Activated CD8-positive, alpha-beta memory T cell treated with anti-CD3 and anti-CD28 coated beads for 48 hours (primary cell): ENCODE data around the gene WNT9B.

ENCODE experiments used
- DNase-seq, 3 experiments: peaks; one replicate each; pipeline ENCODE4 v3.0.0-alpha.2; 2020; ENCODE audit warnings: low read depth in 2 of 3, low spot score in 2 of 3

WNT9B gene, protein sequence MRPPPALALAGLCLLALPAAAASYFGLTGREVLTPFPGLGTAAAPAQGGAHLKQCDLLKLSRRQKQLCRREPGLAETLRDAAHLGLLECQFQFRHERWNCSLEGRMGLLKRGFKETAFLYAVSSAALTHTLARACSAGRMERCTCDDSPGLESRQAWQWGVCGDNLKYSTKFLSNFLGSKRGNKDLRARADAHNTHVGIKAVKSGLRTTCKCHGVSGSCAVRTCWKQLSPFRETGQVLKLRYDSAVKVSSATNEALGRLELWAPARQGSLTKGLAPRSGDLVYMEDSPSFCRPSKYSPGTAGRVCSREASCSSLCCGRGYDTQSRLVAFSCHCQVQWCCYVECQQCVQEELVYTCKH

GRCh38 chr17:46851029-46851741 is at the start of gene WNT9B:
Gene WNT9B, plus strand, starts transcription at chr17:46851583. Its CDS starts 56 bp downstream, at chr17:46851639.
- DNase-seq: no peak

GRCh38 chr17:46802800-46803199 is 48.6 kb upstream of the WNT9B start:
- no peak for DNase-seq

DNA sequence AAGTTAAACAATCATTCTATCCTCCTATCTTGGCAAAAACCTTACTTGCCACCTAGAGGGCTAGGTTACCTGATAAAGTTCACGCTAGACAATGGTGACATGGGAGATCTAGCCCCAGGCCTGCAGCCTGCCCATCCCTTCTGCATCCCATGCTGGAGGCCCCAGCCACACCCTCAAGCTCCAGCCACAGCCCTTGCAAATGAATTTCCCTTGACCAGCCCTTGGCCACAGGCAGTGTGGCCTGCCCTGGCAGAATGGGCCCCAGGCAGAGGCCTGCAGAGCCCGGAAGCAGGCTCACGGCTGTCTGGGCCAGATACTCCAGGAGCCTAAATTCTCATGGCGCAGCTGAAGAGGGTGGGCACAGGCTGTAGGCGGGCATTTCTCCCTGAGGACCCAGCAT is 47.8 kb upstream of the WNT9B start:
- no peak for DNase-seq

DNA sequence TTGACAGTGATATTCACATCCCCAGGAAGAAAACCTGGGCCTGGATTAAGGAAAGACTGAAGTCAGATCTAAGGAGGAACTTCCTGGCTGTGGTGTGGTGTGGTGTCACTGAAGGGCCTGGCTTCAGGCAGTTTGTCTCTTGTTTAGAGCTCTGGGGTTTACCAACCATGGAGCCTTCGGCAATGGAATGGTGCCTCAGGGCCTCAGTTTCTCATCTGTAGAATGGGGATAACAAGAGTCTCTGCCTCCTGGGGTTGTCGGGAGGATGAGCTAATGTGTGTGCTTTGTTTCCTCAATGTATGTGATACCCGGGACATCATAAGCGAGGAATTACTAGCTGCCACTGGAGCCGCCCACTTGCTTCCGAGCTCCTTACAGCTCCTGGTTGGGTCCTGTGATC is 45.6 kb upstream of the WNT9B start:
- DNase-seq: no peak

DNA sequence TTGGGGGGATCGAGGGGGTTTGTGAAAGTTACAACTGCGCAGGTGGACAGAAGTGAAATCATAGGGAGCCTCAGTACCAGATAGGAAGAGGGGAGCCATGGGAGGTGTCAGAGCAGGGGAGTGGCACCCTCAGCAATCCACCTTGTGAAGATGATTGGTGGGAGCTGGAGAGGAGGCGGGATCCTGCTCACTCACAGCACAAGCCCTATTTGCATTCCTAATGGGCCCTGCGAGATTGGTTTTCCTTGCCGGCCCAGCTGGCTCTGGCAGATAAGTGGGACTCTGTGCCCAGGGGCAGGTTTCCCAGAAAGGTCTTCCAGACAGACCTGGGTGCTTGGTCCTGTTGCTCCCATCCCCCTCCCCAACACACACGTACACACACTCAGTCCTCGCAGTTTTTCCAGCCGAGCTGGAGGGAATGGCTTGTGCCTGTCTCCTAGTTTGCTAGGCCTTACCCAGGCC is 42.2 kb upstream of the WNT9B start:
- no peak for DNase-seq

- no peak for DNase-seq
Observed at GRCh38 chr17:46810837-46811236, 40.5 kb upstream of the WNT9B start.

- no peak for DNase-seq
Observed at GRCh38 chr17:46811978-46812583, 39.3 kb upstream of the WNT9B start.

DNA sequence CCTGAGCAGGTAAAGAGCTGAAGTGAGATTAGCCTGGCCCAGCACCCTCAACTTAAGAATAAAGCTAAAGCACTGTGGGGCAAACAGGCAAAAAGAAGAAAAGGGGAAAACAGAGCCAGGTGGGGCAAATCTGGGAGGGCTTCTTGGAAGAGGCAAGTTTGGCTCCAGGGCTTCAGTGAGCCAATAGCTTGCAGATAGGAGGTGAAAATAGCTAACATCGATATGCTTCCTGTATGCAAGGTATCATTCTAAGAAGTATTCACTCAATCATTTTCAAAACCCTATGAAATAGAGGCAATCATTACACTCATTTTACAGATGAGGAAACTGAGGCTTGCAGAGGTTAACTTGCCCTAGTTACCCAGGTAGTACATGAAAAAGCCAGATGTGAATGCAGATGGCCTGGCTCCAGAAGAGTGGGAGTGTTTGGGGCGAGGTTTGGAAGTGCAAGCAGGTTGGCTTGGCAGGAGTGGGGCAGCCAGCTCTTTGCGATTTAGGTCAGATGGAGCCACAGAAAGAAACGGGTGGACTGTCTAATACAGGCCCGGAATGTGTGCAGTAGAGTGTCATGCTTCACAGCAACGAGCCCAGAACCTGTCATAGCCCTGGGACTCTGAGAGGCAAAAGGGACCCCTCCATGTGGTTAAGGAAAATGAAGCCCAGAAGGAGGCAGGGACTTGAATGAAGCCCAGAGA is 38.6 kb upstream of the WNT9B start:
- DNase-seq: no peak

GRCh38 chr17:46813920-46814319 is 37.5 kb upstream of the WNT9B start:
- no peak for DNase-seq

- DNase-seq: no peak
Observed at GRCh38 chr17:46814446-46814845, 36.9 kb upstream of the WNT9B start.

DNA sequence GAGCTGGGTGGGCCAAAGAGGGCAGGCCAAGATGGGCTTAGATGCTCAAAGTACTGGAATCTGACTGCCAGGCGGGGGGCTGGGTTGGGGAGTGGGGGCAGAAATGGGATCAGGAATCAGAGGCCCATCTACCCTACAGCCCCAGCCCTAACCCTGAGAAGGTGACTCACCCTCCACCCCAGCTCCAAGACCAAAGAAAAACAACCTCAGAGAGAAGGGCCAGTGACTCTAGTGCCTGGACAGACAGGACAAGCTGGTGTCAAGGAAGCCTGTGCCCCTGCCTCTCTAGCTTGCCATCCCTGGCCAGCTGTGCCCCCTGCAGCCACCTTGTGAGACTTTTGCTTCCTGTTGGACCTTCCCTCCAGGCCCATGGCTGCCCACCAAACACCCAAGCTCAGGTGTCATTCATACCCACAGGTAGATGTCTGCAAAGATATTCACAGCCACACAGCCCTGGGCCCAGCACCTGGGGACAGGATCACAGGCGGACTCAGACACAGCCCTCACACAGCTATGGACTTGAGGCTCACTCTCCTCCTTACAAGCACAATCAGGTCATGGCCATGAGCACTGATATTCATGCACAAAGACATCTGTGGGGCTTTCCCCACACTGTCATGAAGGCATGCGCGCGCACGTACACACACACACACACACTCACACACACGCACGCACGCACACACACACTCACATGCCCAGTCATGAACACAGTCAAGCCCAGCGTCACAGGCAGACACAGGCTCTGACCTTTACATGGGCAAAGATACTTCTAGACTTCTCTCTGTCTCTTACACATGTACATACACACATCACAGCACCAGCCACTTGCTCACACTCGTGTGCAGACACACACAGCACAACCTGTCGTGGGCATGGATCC is 35.7 kb upstream of the WNT9B start:
- DNase-seq: no peak

GRCh38 chr17:46817151-46817900 is 34.1 kb upstream of the WNT9B start:
- no peak for DNase-seq

DNA sequence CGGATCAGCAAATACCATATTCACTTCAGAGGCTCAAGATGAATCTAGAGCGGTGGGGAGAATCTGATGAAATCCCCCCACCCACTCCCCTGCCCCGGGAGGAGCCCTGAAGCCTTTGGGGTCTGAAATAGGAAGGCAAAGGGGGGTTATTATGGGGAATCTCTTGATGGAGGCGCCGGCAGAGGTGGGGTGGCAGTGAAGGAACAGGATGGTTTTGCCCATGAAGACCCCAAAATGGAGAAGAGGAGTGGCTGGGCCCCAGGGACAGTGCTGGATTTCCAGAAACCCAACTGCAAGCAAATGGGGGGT is 33.5 kb upstream of the WNT9B start:
- DNase-seq: no peak

DNA sequence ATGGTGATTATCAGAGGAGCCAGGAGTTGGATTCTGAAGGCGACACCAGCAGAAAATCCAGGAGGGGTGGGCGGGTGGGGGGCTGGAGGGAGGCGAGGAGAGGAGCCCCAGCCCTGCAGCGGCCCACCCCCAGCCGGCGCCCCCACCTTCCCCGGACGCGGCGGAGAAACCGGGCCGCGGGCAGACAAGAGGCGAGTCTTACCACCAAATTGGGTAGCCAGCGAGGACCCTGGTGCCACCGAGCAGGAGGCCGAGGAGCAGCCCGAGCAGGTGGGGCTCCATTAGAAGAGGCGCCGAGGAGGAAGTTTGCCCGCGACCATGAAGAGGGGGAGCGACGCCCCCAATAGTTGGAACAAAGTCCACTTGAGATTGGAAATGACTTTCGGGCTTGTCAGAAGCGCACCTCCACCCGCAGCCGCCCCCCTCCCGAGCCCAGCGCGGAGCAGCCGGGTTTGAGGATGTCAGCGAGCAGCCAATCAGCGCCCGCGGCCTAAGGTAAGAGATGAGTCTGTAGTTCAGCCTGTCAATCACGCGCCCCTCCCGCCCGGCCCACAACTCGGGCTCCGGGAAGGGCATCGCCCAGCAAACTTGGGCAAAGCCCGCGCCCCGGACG is 33.0 kb upstream of the WNT9B start, which contains the start of gene WNT3:
TSS of gene WNT3 (minus strand) at position 377 of the 613 bp plus-strand sequence. CDS start at position 282, 95 bp downstream.
- DNase-seq: peak in 1 of 3 experiments; percentile 30

DNA sequence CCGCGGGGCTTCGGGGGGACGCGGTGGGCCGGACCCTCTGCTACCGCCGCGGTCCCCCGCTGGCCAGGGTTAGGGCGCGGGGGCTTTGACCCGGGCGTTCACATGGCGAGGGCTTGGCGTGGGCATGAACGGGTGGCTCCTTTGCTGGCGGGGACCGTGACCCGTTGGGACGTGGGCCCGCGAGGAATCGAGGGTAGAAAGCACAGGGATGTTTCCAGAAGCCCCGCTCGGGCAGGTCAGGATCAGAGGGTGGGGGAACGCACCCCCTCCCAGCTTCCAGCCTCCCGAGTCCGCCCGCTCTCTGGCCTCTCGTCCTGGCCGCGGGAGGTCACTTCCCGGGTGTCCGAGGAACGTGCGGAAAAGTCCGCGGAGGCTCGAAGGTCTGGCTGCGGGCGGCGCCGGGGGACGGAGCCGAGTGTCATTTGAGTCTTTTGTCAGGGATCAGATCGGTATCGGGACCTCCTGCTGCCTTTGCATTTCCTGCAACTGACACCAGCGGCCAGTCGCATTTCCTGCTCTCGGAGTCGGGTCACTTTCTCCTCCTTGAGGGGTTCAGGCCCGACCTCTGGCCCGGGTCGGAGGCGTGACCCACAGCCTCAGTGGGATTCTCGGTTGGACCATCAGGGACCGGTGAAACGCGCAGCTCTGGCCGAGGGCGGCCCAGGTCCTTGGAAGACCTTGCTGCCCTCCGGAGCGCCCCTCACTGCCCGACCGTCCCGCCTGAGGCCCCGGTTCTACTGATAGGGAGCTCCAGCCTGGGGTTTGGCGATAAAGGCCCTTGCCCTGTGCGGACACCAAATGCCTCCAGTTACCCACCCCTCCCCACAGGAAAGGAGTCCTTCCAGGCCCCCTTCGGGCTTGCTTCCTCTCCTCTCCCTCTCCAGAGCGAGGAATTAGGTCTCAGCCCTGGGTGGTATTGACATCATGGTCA is 32.2 kb upstream of the WNT9B start:
- no peak for DNase-seq

- no peak for DNase-seq
Observed at GRCh38 chr17:46819906-46820351, 31.5 kb upstream of the WNT9B start.

- DNase-seq: no peak
Observed at GRCh38 chr17:46820592-46821450, 30.6 kb upstream of the WNT9B start.
